PC-9 (cell line): ENCODE results near the gene FAM169A. TPM values are rescaled to one million over a fixed set of nuclear protein-coding genes. Genes with fewer than 3 reads are reported as not detected.

Experiments used
- BruUV-seq: library from RNA; stranded (reverse); fragments of 400-500 nt; replicated peaks from 2 replicates; lab custom pipeline; 2021; lab: Mats Ljungman, UMichigan
- CTCF ChIA-PET: fragments of 300-600 bp; sonication (Branson Sonifier 250); formaldehyde crosslinking; loops from one replicate; lab custom pipeline; 2022; ENCODE audit warnings: antibody characterized with exemption; lab: Charles Lee
- POLR2A ChIA-PET: fragments of 300-600 bp; sonication (Branson Sonifier 250); formaldehyde crosslinking; loops from one replicate; lab custom pipeline; 2022; ENCODE audit warnings: antibody characterized with exemption; ENCODE audit not compliant: unreplicated experiment; lab: Charles Lee
- DNase-seq, 2 experiments: peaks; one replicate each; pipeline versions ENCODE4 v3.0.0 to v3.0.0-alpha.2; 2015 to 2022; ENCODE audit warnings: mixed read lengths in 1 of 2
- H2AFZ ChIP-seq: fragments of 200-600 bp; sonication (generic); 2 replicates; pipeline ENCODE4 v1.8.1; 2017; ENCODE audit warnings: antibody characterized with exemption
- H3F3A ChIP-seq: fragments of 200-600 bp; sonication (generic); 2 replicates; pipeline ENCODE4 v1.8.1; 2017; ENCODE audit warnings: antibody characterized with exemption, mild to moderate bottlenecking, low read depth; ENCODE audit not compliant: insufficient read depth
- H3K27ac ChIP-seq: fragments of 200-600 bp; sonication (generic); 2 replicates; pipeline ENCODE4 v1.6.1; 2016; ENCODE audit warnings: mixed run types
- H3K27me3 ChIP-seq: fragments of 200-600 bp; sonication (generic); 2 replicates; pipeline ENCODE4 v1.6.1; 2016; ENCODE audit warnings: low read depth, mixed run types; ENCODE audit not compliant: insufficient read depth
- H3K36me3 ChIP-seq: fragments of 200-600 bp; sonication (generic); 2 replicates; pipeline ENCODE4 v1.6.1; 2016; ENCODE audit warnings: low read depth, mixed run types
- H3K4me1 ChIP-seq: fragments of 200-600 bp; sonication (generic); replicated peaks from 2 replicates; pipeline ENCODE4 v1.6.1; 2016; ENCODE audit warnings: mixed run types; ENCODE audit not compliant: insufficient read depth
- H3K4me2 ChIP-seq: fragments of 200-600 bp; sonication (generic); 2 replicates; pipeline ENCODE4 v1.6.1; 2017; ENCODE audit warnings: mixed run types
- H3K4me3 ChIP-seq: fragments of 200-600 bp; sonication (generic); 2 replicates; pipeline ENCODE4 v1.6.1; 2016; ENCODE audit warnings: mixed run types
- H3K79me2 ChIP-seq: fragments of 200-600 bp; sonication (generic); 2 replicates; pipeline ENCODE4 v1.6.1; 2017; ENCODE audit warnings: low read depth, mixed run types
- H3K9me2 ChIP-seq: fragments of 200-600 bp; sonication (generic); 2 replicates; pipeline ENCODE4 v1.8.1; 2017; ENCODE audit warnings: mild to moderate bottlenecking; ENCODE audit not compliant: insufficient read depth
- H3K9me3 ChIP-seq: fragments of 200-600 bp; sonication (generic); 2 replicates; pipeline ENCODE4 v1.8.1; 2016; ENCODE audit warnings: low read depth; ENCODE audit not compliant: insufficient read depth
- H4K20me1 ChIP-seq: fragments of 200-600 bp; sonication (generic); 2 replicates; pipeline ENCODE4 v1.8.1; 2017; ENCODE audit not compliant: insufficient read depth
- EZH2 ChIP-seq: fragments of 200-600 bp; sonication (generic); IDR thresholded peaks from 2 replicates; pipeline ENCODE4 v1.8.0; 2017; ENCODE audit warnings: antibody characterized with exemption, low read depth
- intact Hi-C: fragments of 100-400 bp; cut with micrococcal nuclease; formaldehyde crosslinking; loops from one replicate; pipeline ENCODE4 v1.10.0; 2022; ENCODE audit not compliant: unreplicated experiment
- total RNA-seq: library from RNA; stranded (reverse); gene quantifications from 2 replicates; pipeline ENCODE4 v1.2.3, GENCODE V29; 2021
- TF ChIP-seq, protein P1 (sequence below): fragments of 200-600 bp; sonication (generic); conservative IDR thresholded peaks from 2 replicates; pipeline ENCODE4 v1.6.1; 2017; ENCODE audit warnings: mixed run types, antibody characterized with exemption, mild to moderate bottlenecking, moderate library complexity

FAM169A gene
- total RNA-seq, 1 experiment from 2014 or later = 2.1 TPM

DNA sequence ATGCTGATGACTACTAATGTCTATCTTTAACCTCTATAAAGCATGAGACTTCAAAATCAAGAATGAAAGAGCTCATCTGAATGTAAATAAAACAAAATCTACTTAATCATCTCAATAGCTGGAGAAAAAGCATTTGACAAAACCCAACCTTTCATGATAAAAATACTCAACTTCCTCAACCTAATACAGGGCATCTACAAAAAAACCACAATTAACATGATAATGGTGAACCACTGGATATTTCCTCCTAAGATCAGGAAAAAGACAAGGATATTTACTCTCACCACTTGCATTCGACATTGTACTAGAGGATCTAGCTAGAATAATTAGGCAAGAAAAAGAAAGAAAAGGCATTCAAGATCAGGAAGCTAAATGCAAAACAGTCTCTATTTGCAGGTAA lies 49.3 kb downstream of the FAM169A start:
- Histone ChIP-seq H4K20me1 (no peaks in the 10 kb centered on the region), H3K9me2 (no peaks in the 10 kb centered on the region), H3K27me3 (no peaks in the 10 kb centered on the region), H3K4me3 (no peak overlapping the region), H3K9me3 (no peaks in the 10 kb centered on the region), H3K4me1 (peaks cover 5% of the 10 kb centered on the region), H3K4me2 (no peak overlapping the region), H3F3A (peaks cover 5% of the 10 kb centered on the region), H2AFZ (no peak overlapping the region), H3K36me3 (no peaks in the 10 kb centered on the region), H3K79me2 (no peaks in the 10 kb centered on the region), H3K27ac (no peak overlapping the region)
- DNase-seq = no peak
- TF ChIP-seq, protein P1, sequence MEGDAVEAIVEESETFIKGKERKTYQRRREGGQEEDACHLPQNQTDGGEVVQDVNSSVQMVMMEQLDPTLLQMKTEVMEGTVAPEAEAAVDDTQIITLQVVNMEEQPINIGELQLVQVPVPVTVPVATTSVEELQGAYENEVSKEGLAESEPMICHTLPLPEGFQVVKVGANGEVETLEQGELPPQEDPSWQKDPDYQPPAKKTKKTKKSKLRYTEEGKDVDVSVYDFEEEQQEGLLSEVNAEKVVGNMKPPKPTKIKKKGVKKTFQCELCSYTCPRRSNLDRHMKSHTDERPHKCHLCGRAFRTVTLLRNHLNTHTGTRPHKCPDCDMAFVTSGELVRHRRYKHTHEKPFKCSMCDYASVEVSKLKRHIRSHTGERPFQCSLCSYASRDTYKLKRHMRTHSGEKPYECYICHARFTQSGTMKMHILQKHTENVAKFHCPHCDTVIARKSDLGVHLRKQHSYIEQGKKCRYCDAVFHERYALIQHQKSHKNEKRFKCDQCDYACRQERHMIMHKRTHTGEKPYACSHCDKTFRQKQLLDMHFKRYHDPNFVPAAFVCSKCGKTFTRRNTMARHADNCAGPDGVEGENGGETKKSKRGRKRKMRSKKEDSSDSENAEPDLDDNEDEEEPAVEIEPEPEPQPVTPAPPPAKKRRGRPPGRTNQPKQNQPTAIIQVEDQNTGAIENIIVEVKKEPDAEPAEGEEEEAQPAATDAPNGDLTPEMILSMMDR = no peak
- no peak for TF ChIP-seq EZH2
- ChIA-PET CTCF (no interaction called here), POLR2A (no interaction called here)
- intact Hi-C loops = no loop called here
- no TSS peak for BruUV-seq

DNA sequence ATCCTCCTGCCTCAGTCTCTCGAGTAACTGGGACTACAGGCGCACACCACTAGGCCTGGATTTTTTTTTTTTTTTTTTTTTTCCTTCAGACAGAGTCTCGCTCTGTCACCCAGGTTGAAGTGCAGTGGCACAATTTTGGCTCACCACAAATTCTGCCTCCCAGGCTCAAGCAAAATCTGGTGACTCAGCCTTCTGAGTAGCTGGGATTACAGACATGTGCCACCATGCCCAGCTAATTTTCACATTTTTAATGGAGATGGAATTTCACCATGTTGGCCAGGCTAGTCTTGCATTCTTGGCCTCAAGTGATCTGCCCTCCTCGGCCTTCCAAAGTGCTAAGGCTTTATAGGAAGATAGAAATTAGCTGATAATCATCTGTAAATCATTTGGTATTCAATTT lies 55.3 kb downstream of the FAM169A start:
- Histone ChIP-seq H3K27me3 (no peaks in the 10 kb centered on the region), H4K20me1 (no peaks in the 10 kb centered on the region), H3K9me2 (no peaks in the 10 kb centered on the region), H3K4me3 (no peak overlapping the region), H3K36me3 (no peaks in the 10 kb centered on the region), H2AFZ (no peak overlapping the region), H3K4me2 (no peak overlapping the region), H3F3A (no peaks in the 10 kb centered on the region), H3K79me2 (no peaks in the 10 kb centered on the region), H3K4me1 (no peaks in the 10 kb centered on the region; the same call in 1 of the 2 replicates), H3K27ac (no peak overlapping the region), H3K9me3 (no peaks in the 10 kb centered on the region; the same call in 1 of the 2 replicates)
- ChIA-PET CTCF (interaction anchor here (0.6 to 0.7 kb wide), 3 partner anchors 12 to 1105 kb away, joined by 4 to 23 read pairs (median 21); no protein-coding TSS in a partner anchor), POLR2A (interaction anchor here (0.7 kb wide), 1 partner anchor 146 kb away, joined by 17 read pairs; no protein-coding TSS in a partner anchor)
- BruUV-seq = no TSS peak
- no peak for TF ChIP-seq EZH2
- TF ChIP-seq, protein P1 = no peak
- intact Hi-C loops = no loop called here
- DNase-seq = peak in 1 of 2 experiments; percentile 58

GRCh38 chr5:74801941-74802340 lies 64.2 kb downstream of the FAM169A start:
- Histone ChIP-seq H3K79me2 (no peaks in the 10 kb centered on the region), H3K27me3 (no peaks in the 10 kb centered on the region), H3K4me2 (no peak overlapping the region), H3K36me3 (no peaks in the 10 kb centered on the region), H3K27ac (no peak overlapping the region), H3K4me3 (no peak overlapping the region), H3F3A (no peaks in the 10 kb centered on the region), H3K9me3 (no peaks in the 10 kb centered on the region; the same call in 1 of the 2 replicates), H4K20me1 (no peaks in the 10 kb centered on the region), H3K4me1 (no peaks in the 10 kb centered on the region), H3K9me2 (0 out of 2 replicates have a peak, but pooled peaks cover 4% of the 10 kb centered on the region), H2AFZ (no peak overlapping the region)
- intact Hi-C loops = no loop called here
- TF ChIP-seq, protein P1 = no peak
- no peak for TF ChIP-seq EZH2
- DNase-seq = no peak
- CTCF ChIA-PET = interaction anchor here (0.7 kb wide), 1 partner anchor 147 kb away, joined by 4 read pairs; no protein-coding TSS in a partner anchor
- no TSS peak for BruUV-seq
- POLR2A ChIA-PET = no interaction called here
